GM19328 (cell line): ENCODE results near the gene CA12.

Experiments
- ATAC-seq: cut with Tn5 transposase; IDR thresholded peaks from one replicate; pipeline ENCODE4 v1.9.1; 2021; ENCODE audit warnings: mild to moderate bottlenecking, moderate library complexity; ENCODE audit not compliant: unreplicated experiment

The CA12 gene

DNA sequence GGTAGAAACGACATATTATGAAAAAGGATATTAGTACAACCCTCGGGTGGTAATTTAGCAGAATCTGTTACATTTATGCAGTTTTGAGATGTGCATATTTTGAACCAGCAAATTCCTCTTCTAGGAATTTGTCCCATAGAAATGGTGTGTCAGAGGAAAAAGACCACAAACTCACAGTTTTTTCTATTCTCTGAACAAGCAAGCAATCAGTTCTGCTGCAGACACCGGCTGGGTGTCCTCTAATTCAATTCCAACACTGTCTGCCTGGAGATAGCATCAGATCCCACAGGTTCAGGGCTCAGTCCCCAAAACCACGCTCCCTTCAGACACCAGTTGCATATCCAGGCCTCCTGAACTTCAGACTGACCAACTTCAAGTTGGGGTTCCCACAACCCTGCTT lies 67.8 kb downstream of the CA12 start:
- ATAC-seq: no peak

- ATAC-seq: no peak
These were observed 69.4 kb downstream of the CA12 start for GRCh38 chr15:63312286-63312685.

DNA sequence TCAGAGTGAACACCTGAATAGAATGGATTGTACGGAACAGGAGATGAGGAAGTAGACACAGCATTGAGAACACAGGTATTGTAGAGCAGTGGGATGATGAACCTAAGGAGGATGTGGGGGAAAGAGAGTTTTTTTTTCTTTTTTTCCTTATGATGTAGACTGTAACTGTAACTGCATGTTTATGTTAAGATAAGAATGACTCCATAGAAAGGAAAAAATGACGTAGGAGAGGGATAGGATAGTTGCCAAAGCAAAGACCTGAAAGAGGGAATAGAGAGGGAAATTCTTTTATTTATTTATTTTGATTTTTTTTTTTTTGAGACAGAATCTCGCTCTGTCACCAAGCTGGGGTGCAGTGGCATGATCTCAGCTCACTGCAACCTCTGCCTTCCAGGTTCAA lies 71.0 kb downstream of the CA12 start:
- no peak for ATAC-seq

- ATAC-seq: no peak
These were observed 72.7 kb downstream of the CA12 start for GRCh38 chr15:63308947-63309346.

- ATAC-seq: no peak
These were observed 73.2 kb downstream of the CA12 start for GRCh38 chr15:63308491-63308890.

- ATAC-seq: no peak
These were observed 75.1 kb downstream of the CA12 start for GRCh38 chr15:63306492-63307073.

- ATAC-seq: no peak
These were observed 76.4 kb downstream of the CA12 start for GRCh38 chr15:63305260-63305659.

DNA sequence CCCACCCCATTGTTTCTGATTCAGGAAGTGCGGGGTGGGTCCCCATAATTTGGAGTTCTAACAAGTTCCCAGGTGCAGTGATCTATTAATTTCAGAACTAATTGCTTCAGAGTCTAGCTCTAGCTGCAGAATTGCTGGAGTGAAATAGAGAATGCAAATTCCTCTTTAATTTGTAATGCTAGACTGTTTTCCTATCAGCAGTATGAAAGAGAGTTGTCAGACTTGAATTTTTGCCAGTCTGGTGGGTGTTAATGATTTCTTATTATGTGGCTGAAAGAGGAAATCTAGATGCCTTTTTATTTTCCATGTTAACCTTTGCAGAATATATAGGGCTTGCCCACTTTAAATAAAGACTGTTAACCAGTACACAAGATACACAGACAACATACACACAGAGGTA lies 80.6 kb downstream of the CA12 start:
- ATAC-seq: no peak

DNA sequence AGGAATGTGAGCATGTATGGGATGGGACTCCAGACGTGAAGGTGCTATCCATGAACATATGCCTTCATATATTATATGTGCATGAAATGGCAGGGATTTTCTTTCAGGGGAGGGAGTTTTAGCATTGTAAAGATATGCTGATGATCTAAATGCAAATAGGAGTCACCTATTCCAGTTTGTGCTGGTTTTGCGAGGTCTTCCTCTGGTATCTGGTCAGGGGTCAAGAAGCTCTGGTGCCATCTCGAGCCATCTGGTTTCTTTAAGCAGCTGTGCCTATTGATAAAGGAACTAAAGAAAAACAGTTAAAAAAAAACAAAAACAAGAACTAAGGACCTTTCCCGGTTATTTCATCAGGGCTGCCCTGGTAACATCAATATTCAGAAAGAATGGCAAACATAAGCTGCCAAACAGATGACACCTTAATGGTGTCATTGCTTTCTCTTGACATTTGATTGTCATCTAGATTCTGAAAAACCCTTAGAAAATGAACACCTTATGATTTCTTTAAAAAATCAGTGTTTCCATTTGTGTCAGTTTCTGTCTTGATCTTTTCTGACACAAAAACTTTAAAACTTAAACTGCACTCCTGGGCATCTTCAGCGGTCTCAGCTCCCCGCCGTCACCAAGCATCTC lies 81.6 kb downstream of the CA12 start:
- no peak for ATAC-seq

DNA sequence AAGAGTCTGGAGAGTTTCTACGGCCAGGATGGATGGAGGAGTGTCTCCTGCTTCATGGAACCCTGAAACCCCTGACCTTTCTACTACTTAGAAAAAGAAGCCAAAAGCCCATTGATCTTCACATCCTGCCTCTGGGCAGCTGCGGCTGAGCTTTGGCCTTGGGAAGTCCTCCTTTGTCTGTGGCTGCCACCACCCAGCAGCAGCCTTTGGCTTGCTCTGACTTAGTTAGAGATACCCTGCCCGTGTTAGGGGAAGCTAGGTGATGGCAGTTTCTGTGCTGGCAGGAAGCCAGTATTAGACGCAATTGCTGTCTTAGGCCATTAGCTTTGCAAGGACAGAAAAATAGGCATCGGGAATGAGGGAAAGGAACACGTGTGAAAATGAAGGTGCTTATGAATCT lies 85.5 kb downstream of the CA12 start:
- no peak for ATAC-seq

GRCh38 chr15:63295341-63295740 lies 86.3 kb downstream of the CA12 start:
- ATAC-seq: no peak

GRCh38 chr15:63294359-63294758 lies 87.3 kb downstream of the CA12 start:
- no peak for ATAC-seq

DNA sequence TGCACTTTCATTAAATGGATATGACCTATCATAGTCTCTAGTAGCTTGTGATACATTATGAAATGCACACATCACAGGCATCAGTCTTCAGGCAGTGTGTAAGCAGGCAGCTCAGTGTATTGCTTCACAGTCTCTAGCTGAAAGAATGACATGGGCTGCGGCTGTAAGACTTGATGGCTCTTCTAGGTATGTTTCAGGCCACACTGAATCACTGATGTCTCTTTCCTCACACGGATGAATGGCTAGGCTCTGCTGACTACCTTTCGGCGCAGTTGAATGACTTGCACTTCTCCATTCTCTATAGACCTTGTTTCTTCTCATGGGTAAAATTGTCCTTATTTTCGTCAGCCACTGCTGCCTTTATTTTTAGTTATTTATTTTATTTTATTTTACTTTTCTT lies 88.9 kb downstream of the CA12 start:
- no peak for ATAC-seq

GRCh38 chr15:63292241-63292640 lies 89.4 kb downstream of the CA12 start:
- ATAC-seq: no peak

- no peak for ATAC-seq
These were observed 90.1 kb downstream of the CA12 start for GRCh38 chr15:63291507-63291906.

- no peak for ATAC-seq
These were observed 92.8 kb downstream of the CA12 start for GRCh38 chr15:63288778-63289378.

DNA sequence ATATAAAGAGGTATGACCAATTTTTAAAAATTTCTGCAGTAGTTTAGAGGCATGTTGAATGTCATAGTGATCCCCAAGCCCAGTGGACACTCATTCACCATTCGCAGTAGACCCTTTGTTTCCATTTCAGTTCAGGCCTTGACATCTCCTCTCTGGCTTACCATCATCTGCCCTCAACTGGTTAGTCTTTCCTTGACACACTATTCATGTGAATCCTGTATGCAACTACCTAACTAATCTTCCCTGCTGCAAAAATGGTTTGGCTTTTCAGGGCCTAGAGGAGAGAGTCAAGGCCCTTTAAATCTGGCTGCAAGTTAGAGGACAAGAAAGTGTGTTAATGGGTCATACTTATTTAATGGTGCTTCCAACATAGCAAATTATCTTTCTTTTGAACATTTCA lies 93.3 kb downstream of the CA12 start:
- ATAC-seq: no peak

DNA sequence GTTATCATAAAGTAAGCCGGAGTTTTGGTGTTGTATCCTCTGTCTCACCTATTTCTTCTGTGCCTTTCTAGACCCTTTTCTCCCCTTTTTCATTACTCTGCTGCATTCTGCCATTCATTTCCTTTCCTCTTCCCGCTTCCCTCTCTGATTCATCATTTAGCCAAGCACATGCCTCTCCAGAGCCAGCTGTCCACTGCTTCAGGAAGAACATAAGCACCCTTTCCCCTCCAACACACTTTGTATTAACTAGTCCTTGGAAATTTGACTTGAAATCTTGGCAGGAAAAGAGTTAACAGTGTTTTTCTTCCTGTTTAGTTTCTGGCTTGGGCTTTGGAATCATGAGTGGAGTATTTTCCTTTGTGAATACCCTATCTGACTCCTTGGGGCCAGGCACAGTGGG lies 94.5 kb downstream of the CA12 start:
- no peak for ATAC-seq

DNA sequence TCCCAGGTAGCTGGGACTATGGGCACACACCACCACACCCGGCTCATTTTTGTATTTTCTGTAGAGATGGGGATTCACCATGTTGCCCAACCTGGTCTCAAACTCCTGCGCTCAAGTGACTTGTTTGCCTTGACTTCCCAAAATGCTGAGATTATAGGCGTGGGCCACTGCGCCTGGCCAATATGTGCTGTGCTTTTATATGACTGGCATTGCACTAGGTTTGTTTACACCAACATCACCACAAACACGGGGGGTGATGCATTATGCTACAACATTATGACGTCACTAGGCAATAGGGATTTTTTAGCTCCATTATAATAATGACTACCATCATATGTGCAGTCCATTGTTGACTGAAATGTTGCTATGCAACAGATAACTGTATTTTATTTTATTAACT lies 97.3 kb downstream of the CA12 start:
- ATAC-seq: no peak

DNA sequence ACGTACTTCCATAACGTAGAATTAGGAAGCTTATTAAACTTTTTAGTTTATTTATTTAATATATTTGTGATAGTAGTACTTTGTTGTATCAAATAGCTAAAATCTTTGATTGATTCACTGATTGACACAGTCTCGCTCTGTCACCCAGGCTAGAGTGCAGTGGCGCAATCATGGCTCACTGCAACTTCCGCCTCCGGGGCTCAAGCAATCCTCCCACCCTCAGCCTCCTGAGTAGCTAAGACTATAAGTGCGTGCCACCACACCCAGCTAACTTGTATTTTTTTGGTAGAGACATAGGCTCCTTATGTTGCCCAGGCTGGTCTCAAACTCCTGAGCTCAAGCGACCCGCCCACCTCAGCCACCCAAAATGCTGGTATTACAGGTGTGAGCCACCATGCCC lies 98.5 kb downstream of the CA12 start:
- no peak for ATAC-seq

- no peak for ATAC-seq
These were observed 103.7 kb downstream of the CA12 start for GRCh38 chr15:63277893-63278456.
